ENCODE results near the gene ARL16. TPM values are rescaled to one million over a fixed set of nuclear protein-coding genes. Genes with fewer than 3 reads are reported as not detected.

ARL16 gene
- total RNA-seq, 1 experiment from 2014 or later = 47.5 TPM

- Histone ChIP-seq H3K9ac (ENCODE audit: low read length) (no peak overlapping the region), H3K4me3 (replicated peaks in 1 of 2; ENCODE audit: low read depth in 1 of 2, low read length in 2 of 2) (no peak overlapping the region), H3K79me2 (ENCODE audit: insufficient read depth, low read length) (no peaks in the 10 kb centered on the region), H4K20me1 (ENCODE audit: insufficient read depth) (no peaks in the 10 kb centered on the region), H3K4me2 (ENCODE audit: low read length) (no peak overlapping the region), H3K4me1 (ENCODE audit: control insufficient read depth in 1 of 2, insufficient read depth in 2 of 2, low read length in 2 of 2) (peaks cover 4 to 22% of the 10 kb centered on the region in 2 experiments), H3K27ac (ENCODE audit: low read depth, low read length) (no peak overlapping the region), H3K27me3 (ENCODE audit: insufficient read depth, low read length) (no peaks in the 10 kb centered on the region), H3K9me2 (ENCODE audit: insufficient read depth) (no peaks in the 10 kb centered on the region), H2AFZ (ENCODE audit: low read depth, low read length, poor library complexity, severe bottlenecking) (no peak overlapping the region), H3K9me3 (ENCODE audit: control insufficient read depth in 1 of 2, insufficient read depth in 1 of 2, low read depth in 1 of 2, low read length in 2 of 2) (peaks cover 0 to 5% of the 10 kb centered on the region in 2 experiments; a peak in 1 of 4 replicates), H3K36me3 (ENCODE audit: control insufficient read depth in 1 of 2, insufficient read depth in 2 of 2, low read length in 2 of 2) (no peaks in the 10 kb centered on the region)
- intact Hi-C loops (cut with micrococcal nuclease) = no loop called here
- no TSS peak for BruUV-seq (replicated peaks)
- DNase-seq (ENCODE audit: low read depth, low spot score) (no peak), ATAC-seq (no peak)
- TF ChIP-seq EGR1 (IDR thresholded peaks at IDR 0.05; ENCODE audit: low read depth) (no peak), EZH2 (IDR thresholded peaks at IDR 0.05) (no peak), SP1 (IDR thresholded peaks at IDR 0.05; ENCODE audit: low read depth) (no peak), CEBPB (IDR thresholded peaks at IDR 0.05; ENCODE audit: low read depth) (no peak), REST (IDR thresholded peaks at IDR 0.05; ENCODE audit: low read depth) (no peak), RAD21 (IDR thresholded peaks at IDR 0.05; ENCODE audit: low read depth) (no peak), FOSL1 (IDR thresholded peaks at IDR 0.05; ENCODE audit: low read depth) (no peak), CBX3 (IDR thresholded peaks at IDR 0.05; ENCODE audit: low read depth) (no peak), EZH2phosphoT487 (IDR thresholded peaks at IDR 0.05; ENCODE audit: borderline replicate concordance) (no peak), TCF7L2 (IDR thresholded peaks at IDR 0.05; ENCODE audit: borderline replicate concordance, extremely low read depth, insufficient read depth, insufficient read length) (no peak)
- TF ChIP-seq, protein P1, sequence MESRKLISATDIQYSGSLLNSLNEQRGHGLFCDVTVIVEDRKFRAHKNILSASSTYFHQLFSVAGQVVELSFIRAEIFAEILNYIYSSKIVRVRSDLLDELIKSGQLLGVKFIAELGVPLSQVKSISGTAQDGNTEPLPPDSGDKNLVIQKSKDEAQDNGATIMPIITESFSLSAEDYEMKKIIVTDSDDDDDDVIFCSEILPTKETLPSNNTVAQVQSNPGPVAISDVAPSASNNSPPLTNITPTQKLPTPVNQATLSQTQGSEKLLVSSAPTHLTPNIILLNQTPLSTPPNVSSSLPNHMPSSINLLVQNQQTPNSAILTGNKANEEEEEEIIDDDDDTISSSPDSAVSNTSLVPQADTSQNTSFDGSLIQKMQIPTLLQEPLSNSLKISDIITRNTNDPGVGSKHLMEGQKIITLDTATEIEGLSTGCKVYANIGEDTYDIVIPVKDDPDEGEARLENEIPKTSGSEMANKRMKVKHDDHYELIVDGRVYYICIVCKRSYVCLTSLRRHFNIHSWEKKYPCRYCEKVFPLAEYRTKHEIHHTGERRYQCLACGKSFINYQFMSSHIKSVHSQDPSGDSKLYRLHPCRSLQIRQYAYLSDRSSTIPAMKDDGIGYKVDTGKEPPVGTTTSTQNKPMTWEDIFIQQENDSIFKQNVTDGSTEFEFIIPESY (IDR thresholded peaks at IDR 0.05; ENCODE audit: extremely low read depth, insufficient replicate concordance, low read length) = no peak
- TF ChIP-seq, protein P2, sequence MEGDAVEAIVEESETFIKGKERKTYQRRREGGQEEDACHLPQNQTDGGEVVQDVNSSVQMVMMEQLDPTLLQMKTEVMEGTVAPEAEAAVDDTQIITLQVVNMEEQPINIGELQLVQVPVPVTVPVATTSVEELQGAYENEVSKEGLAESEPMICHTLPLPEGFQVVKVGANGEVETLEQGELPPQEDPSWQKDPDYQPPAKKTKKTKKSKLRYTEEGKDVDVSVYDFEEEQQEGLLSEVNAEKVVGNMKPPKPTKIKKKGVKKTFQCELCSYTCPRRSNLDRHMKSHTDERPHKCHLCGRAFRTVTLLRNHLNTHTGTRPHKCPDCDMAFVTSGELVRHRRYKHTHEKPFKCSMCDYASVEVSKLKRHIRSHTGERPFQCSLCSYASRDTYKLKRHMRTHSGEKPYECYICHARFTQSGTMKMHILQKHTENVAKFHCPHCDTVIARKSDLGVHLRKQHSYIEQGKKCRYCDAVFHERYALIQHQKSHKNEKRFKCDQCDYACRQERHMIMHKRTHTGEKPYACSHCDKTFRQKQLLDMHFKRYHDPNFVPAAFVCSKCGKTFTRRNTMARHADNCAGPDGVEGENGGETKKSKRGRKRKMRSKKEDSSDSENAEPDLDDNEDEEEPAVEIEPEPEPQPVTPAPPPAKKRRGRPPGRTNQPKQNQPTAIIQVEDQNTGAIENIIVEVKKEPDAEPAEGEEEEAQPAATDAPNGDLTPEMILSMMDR (IDR thresholded peaks at IDR 0.05 in 2 of 3, conservative IDR thresholded peaks at IDR 0.05 in 1 of 3; ENCODE audit: borderline replicate concordance in 1 of 3, insufficient read depth in 1 of 3, low read depth in 2 of 3, low read length in 2 of 3) = no peak
- CTCF ChIA-PET = no interaction called here
- POLR2A ChIA-PET = no interaction called here
- RAD21 ChIA-PET (ENCODE audit: low non-redundant PET in 1 of 2, low total read pairs in 2 of 2, uncharacterized antibody in 2 of 2, unreplicated experiment in 2 of 2) = no interaction called here
Measured at GRCh38 chr17:81644976-81645952, 38.3 kb downstream of the ARL16 start.
